NCI-H1694 treated with DMSO at 0.1 percent for 48 hours (cell line): ENCODE measurements around the gene MT1X.
"Not testable (repeated sequence)": the region's sequence is repeated elsewhere in the genome, so short reads cannot be mapped to it uniquely, and the experiment has no call there.

Experiments used
- DNase-seq: peaks from one replicate; lab custom pipeline; 2025; lab: John Stamatoyannopoulos, UW

Gene MT1X

GRCh38 chr16:56710181-56710737 is 28.0 kb downstream of the MT1X start:
- DNase-seq: no peak

DNA sequence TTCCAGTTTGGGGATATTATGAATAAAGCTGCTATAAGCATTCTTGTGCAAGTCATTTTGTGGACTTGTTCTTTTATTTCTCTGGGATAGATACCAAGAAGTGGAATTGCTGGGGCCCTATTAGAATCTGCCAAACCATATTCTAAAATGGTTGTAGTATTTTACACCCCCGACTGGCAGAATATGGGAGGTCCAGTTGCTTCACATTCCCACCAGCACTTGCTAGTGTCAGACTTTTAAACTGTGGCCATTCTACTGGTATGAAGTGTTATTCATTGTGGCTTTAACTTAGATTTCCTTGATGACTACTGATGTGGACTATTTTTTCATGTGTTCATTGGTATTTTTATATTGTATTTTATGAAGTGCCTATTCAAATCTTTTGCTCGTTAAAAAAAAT is 29.6 kb downstream of the MT1X start:
- DNase-seq: no peak

GRCh38 chr16:56713794-56714193 is 31.5 kb downstream of the MT1X start:
- no peak for DNase-seq

GRCh38 chr16:56715126-56715525 is 32.9 kb downstream of the MT1X start:
- no peak for DNase-seq

DNA sequence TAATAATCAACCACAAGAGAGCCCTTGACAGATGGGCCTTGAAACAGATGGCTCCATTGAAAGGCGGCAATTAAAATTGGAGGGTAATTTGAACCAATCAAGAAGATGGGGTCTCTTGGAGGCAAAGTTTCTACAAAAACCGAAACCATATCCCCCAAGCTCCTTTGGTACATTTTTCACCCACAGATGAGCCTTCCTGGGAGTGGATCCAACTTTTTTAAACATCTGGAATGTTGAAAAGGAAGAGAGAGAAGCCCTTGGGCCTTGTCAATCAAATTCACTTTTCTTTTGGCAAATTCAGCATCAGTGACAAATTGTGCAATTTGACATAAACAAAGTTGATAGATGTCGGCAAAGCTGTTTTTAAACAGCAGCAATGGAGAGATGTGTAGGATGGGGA is 34.5 kb downstream of the MT1X start:
- peak; percentile 25 for DNase-seq

- DNase-seq: not testable (repeated sequence)
These were observed 35.3 kb downstream of the MT1X start for GRCh38 chr16:56717532-56717931.

GRCh38 chr16:56722200-56722842 is 40.1 kb downstream of the MT1X start:
- DNase-seq: no peak

- DNase-seq: no peak
These were observed 41.9 kb downstream of the MT1X start for GRCh38 chr16:56724191-56724590.

GRCh38 chr16:56726283-56726682 is 44.0 kb downstream of the MT1X start:
- DNase-seq: no peak

DNA sequence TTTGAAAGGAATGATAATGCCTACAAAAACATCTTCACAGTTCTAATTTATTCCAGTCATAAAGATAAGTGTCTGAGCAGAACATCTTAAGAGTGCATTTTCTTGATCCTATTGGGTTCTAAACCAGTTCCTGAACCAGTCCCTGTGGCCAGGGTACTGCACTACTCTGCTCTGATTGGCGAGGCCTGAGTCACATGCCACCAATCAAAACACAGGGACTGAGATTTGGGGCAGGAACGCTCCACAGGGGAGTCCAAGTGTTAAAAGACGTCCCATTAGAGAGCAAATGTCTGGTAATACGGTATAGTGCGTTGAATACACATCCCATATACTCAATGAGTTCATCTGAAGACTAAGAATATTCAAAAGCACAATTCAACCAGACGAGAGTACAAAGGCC is 44.7 kb downstream of the MT1X start:
- no peak for DNase-seq

DNA sequence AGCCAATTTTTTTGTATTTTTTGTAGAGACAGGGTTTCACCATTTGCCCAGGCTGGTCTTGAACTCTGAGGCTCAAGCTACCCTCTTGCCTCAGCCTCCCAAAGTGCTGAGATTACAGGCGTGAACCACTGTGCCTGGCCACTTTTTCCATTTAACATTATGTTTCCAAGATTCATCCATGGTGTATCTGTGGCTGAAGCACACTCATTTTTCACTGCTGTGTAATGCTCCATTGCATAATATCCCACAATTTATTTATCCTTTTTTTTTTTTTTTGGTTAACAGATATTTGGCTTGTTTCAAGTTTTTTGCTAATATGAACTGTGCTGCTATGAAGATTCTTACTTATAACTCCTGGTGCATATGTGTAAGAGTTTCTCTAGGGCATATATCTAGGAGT is 45.8 kb downstream of the MT1X start:
- DNase-seq: no peak

DNA sequence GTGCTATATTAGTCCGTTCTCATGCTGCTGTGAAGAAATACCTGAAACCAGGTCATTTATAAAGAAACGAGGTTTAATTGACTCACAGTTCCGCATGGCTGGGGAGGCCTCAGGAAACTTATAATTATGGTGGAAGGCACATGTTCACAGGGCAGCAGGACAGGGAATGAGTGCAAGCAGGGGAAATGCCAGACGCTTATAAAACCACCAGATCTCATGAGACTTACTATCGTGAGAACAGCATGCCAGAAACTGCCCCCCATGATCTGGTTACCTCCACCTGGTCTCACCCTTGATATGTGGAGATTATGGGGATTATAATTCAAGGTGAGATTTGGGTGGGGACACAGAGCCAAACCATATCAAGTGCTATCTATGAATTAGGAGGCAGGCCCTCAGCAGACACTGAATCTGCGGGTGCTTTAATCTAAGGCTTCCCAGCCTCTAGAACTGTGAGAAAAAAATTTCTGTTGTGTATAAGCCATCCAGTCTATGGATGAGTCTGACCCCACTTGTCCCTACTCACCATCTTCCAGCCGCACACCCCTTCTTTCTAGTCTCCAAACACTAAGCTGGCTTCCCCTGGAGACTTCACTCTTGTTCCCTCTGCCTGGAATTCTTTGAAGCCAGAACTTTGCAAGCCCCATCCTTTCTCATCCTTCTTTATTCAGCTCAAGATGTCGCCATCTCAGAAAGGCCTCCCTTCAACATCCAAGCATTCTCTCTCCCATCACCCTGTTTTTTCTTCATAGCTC is 46.9 kb downstream of the MT1X start:
- DNase-seq: no peak

GRCh38 chr16:56729735-56730662 is 47.7 kb downstream of the MT1X start, which contains the start of gene NUP93:
Gene NUP93 (plus strand): TSS chr16:56730129. CDS start chr16:56748248, 18,119 bp downstream.
- DNase-seq: peak; percentile 68

GRCh38 chr16:56732366-56732765 is 50.1 kb downstream of the MT1X start:
- no peak for DNase-seq

DNA sequence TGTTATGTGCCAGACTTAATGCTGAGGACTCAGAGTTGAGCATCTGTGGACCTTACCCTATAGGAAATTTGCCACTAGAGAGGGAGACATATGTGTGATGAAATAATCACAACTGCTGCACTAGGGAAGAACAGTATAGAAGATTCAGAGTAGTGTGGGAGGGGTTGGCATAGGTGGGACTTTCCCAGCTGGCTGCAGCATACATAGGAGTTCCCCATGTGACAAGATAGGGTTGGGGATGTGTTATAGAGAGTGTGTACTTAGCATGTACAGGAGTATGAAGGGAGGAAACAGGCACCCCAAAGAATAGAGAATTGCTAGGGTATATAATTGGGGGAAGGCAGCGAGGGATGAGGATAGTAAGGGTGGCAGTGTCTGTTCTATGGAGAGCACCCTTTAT is 50.6 kb downstream of the MT1X start:
- no peak for DNase-seq
